Measurements from ENCODE around the gene KRTAP10-1. TPM values are rescaled to one million over a fixed set of nuclear protein-coding genes. Genes with fewer than 3 reads are reported as not detected.
"Not testable (repeated sequence)": the region's sequence is repeated elsewhere in the genome, so short reads cannot be mapped to it uniquely, and the experiment has no call there.

KRTAP10-1 gene
- total RNA-seq, 1 experiment from 2014 or later, result not detected

GRCh38 chr21:44558695-44559094 lies 18.7 kb upstream of the KRTAP10-1 start, which contains the start of gene KRTAP10-3:
TSS of gene KRTAP10-3 (minus strand) at chr21:44558795. CDS start at chr21:44558715, 80 bp downstream.
- Histone ChIP-seq H3K56ac (ENCODE audit: insufficient read length, low read depth, low read length) (no peak within 1 kb of the TSS), H3K14ac (ENCODE audit: insufficient read depth, low read length) (no peak within 1 kb of the TSS; the same call in 1 of the 2 replicates), H3K4ac (ENCODE audit: low read depth, low read length) (no peak within 1 kb of the TSS), H4K8ac (replicated peaks; ENCODE audit: insufficient read length, low read depth, low read length) (no peak within 1 kb of the TSS), H3K4me1 (ENCODE audit: insufficient read depth, low read length) (no peaks in the 10 kb centered on the region), H2AK5ac (ENCODE audit: insufficient read length, low read length) (no peak within 1 kb of the TSS), H4K20me1 (ENCODE audit: control insufficient read depth, insufficient read depth, insufficient read length) (no peaks in the 10 kb centered on the region), H3K27ac (ENCODE audit: insufficient read length, low read depth, low read length) (no peak within 1 kb of the TSS), H3K9me3 (ENCODE audit: control insufficient read depth, low read depth, low read length) (no peaks in the 10 kb centered on the region), H3K4me2 (ENCODE audit: insufficient read depth, insufficient read length, low read length) (no peak within 1 kb of the TSS), H3K23ac (ENCODE audit: insufficient read length, low read depth, low read length) (no peak within 1 kb of the TSS), H2BK12ac (ENCODE audit: insufficient read length, low read depth, low read length) (no peak within 1 kb of the TSS), H3K23me2 (ENCODE audit: insufficient read length, low read depth, low read length, poor library complexity, severe bottlenecking) (no peaks in the 10 kb centered on the region), H3K9ac (ENCODE audit: extremely low read depth, insufficient read length, low read length) (no peak within 1 kb of the TSS), H3K27me3 (ENCODE audit: insufficient read depth, low read length) (no peaks in the 10 kb centered on the region), H3K79me1 (ENCODE audit: insufficient read depth, low read depth, low read length, poor library complexity, severe bottlenecking) (no peaks in the 10 kb centered on the region), H2BK15ac (ENCODE audit: low read depth, low read length) (no peak within 1 kb of the TSS), H2BK5ac (ENCODE audit: insufficient read length, low read length) (no peak within 1 kb of the TSS), H2BK120ac (ENCODE audit: low read depth, low read length, poor library complexity, severe bottlenecking) (no peak within 1 kb of the TSS), H2BK20ac (ENCODE audit: low read depth, low read length, poor library complexity, severe bottlenecking) (no peak within 1 kb of the TSS), H2AFZ (ENCODE audit: low read length) (no peak within 1 kb of the TSS), H3T11ph (ENCODE audit: low read length) (no peak within 1 kb of the TSS), H4K91ac (ENCODE audit: insufficient read length, low read depth, low read length) (no peak within 1 kb of the TSS), H4K5ac (ENCODE audit: insufficient read length, low read depth, low read length) (no peak within 1 kb of the TSS), H3K18ac (ENCODE audit: insufficient read length, low read depth, low read length) (no peak within 1 kb of the TSS), H3K79me2 (ENCODE audit: insufficient read depth, low read length) (no peaks in the 10 kb centered on the region)
- peaks cover 9% of the 10 kb centered on the region for H3K27me3 Mint-ChIP-seq (ENCODE audit: low read depth)
- peak within 1 kb of the TSS in 2 of 3 experiments; percentile 71 to 85; a peak in 4 of 7 replicates for H3K27ac Mint-ChIP-seq
- H3K9me3 Mint-ChIP-seq, result no peaks in the 10 kb centered on the region
- no peak for TF ChIP-seq CTCF (conservative IDR thresholded peaks at IDR 0.05)
- no peak within 1 kb of the TSS for H3K4me3 Mint-ChIP-seq
- no peak for DNase-seq
- H3K4me1 Mint-ChIP-seq, result peaks cover 11 to 13% of the 10 kb centered on the region in 2 experiments; a peak in 3 of 4 replicates
- H3K36me3 Mint-ChIP-seq (ENCODE audit: insufficient read depth in 1 of 3, low read depth in 3 of 3), result no peaks in the 10 kb centered on the region
- WGBS (ENCODE audit: extremely low coverage, insufficient read length, low lambda C conversion rate), result no CpG with 5 or more reads among the region's 5 CpGs

GRCh38 chr21:44558329-44558675 lies 18.3 kb upstream of the KRTAP10-1 start:
- DNase-seq; H2BK12ac ChIP-seq (ENCODE audit: insufficient read length, low read depth, low read length); H2BK15ac ChIP-seq (ENCODE audit: low read depth, low read length); H3K79me1 ChIP-seq (ENCODE audit: insufficient read depth, low read depth, low read length, poor library complexity, severe bottlenecking); H3K14ac ChIP-seq (ENCODE audit: insufficient read depth, low read length); H3K23me2 ChIP-seq (ENCODE audit: insufficient read length, low read depth, low read length, poor library complexity, severe bottlenecking); H3K56ac ChIP-seq (ENCODE audit: insufficient read length, low read depth, low read length); H3K9me3 ChIP-seq (ENCODE audit: control insufficient read depth, low read depth, low read length); H3K4me1 ChIP-seq (ENCODE audit: insufficient read depth, low read length); H3K79me2 ChIP-seq (ENCODE audit: insufficient read depth, low read length); H3K9ac ChIP-seq (ENCODE audit: extremely low read depth, insufficient read length, low read length); H3K27me3 Mint-ChIP-seq (ENCODE audit: low read depth); H4K8ac ChIP-seq (replicated peaks; ENCODE audit: insufficient read length, low read depth, low read length); H4K20me1 ChIP-seq (ENCODE audit: control insufficient read depth, insufficient read depth, insufficient read length); H3K9me3 Mint-ChIP-seq; H3K18ac ChIP-seq (ENCODE audit: insufficient read length, low read depth, low read length); H3K4me2 ChIP-seq (ENCODE audit: insufficient read depth, insufficient read length, low read length); H3K36me3 Mint-ChIP-seq (ENCODE audit: insufficient read depth in 1 of 3, low read depth in 3 of 3); H4K5ac ChIP-seq (ENCODE audit: insufficient read length, low read depth, low read length); H2BK20ac ChIP-seq (ENCODE audit: low read depth, low read length, poor library complexity, severe bottlenecking); H2AFZ ChIP-seq (ENCODE audit: low read length); H3K23ac ChIP-seq (ENCODE audit: insufficient read length, low read depth, low read length); H3K27ac Mint-ChIP-seq; H3K4me3 Mint-ChIP-seq; H3K4ac ChIP-seq (ENCODE audit: low read depth, low read length); H3K27me3 ChIP-seq (ENCODE audit: insufficient read depth, low read length); H2BK120ac ChIP-seq (ENCODE audit: low read depth, low read length, poor library complexity, severe bottlenecking); H2AK5ac ChIP-seq (ENCODE audit: insufficient read length, low read length); H4K91ac ChIP-seq (ENCODE audit: insufficient read length, low read depth, low read length); H3T11ph ChIP-seq (ENCODE audit: low read length); H3K27ac ChIP-seq (ENCODE audit: insufficient read length, low read depth, low read length); H2BK5ac ChIP-seq (ENCODE audit: insufficient read length, low read length): not testable (repeated sequence)
- peaks cover 11 to 13% of the 10 kb centered on the region in 2 experiments; a peak in 3 of 4 replicates for H3K4me1 Mint-ChIP-seq
- WGBS (ENCODE audit: extremely low coverage, insufficient read length, low lambda C conversion rate), result no CpG with 5 or more reads among the region's 10 CpGs
